ENCODE results near the gene SLC44A3. TPM values are rescaled to one million over a fixed set of nuclear protein-coding genes. Genes with fewer than 3 reads are reported as not detected.

SLC44A3 gene
- total and polyA plus RNA-seq, 9 of the 15 experiments (the other 6 are each of a cell fraction or from before 2014, with no cell fraction given), result not detected

GRCh38 chr1:94807742-94808491 lies 12.2 kb upstream of the SLC44A3 start (continued):
- TF ChIP-seq ETS2 (tag; IDR thresholded peaks at IDR 0.05; ENCODE audit: borderline replicate concordance, poor library complexity, severe bottlenecking) (no peak), TRIM28 (IDR thresholded peaks at IDR 0.05) (no peak), FOXM1 (IDR thresholded peaks at IDR 0.05; ENCODE audit: low read depth) (no peak), FOXM1 (CRISPR knock-in tag; IDR thresholded peaks at IDR 0.05; ENCODE audit: low read depth) (no peak), SOX6 (IDR thresholded peaks at IDR 0.05) (peak; percentile 34; the same call in 1 of the 2 replicates), ZNF347 (CRISPR knock-in tag; IDR thresholded peaks at IDR 0.05; ENCODE audit: low read depth) (no peak), TCF3 (CRISPR knock-in tag; IDR thresholded peaks at IDR 0.05) (peak; percentile 64), ZNF707 (CRISPR knock-in tag; conservative IDR thresholded peaks at IDR 0.05) (no peak), NFE2 (IDR thresholded peaks at IDR 0.05; ENCODE audit: low read depth) (0 out of 2 replicates have a peak, but pooled peaks have one; percentile 24), FOSL1 (tag; conservative IDR thresholded peaks at IDR 0.05) (peak; percentile 76), ZC3H8 (IDR thresholded peaks at IDR 0.05) (no peak), ZHX1 (conservative IDR thresholded peaks at IDR 0.05; ENCODE audit: low read length) (no peak), HDAC2 (IDR thresholded peaks at IDR 0.05) (peak; percentile 56; the same call in 1 of the 2 replicates), KAT8 (IDR thresholded peaks at IDR 0.05; ENCODE audit: low read depth) (no peak), VEZF1 (CRISPR knock-in tag; IDR thresholded peaks at IDR 0.05) (peak; percentile 18; the same call in 1 of the 2 replicates), REST (IDR thresholded peaks at IDR 0.05; ENCODE audit: borderline replicate concordance) (no peak; the same call in 1 of the 2 replicates), REST (CRISPR knock-in tag; IDR thresholded peaks at IDR 0.05; ENCODE audit: low read depth) (no peak)

Data from K562 (cell line).